B cell (primary cell): Measurements from ENCODE around the gene GPX3. TPM values are rescaled to one million over a fixed set of nuclear protein-coding genes. Genes with fewer than 3 reads are reported as not detected.
A peak's percentile ranks its signal among the peaks of the same experiment; 100 is the strongest.

Source experiments
- ATAC-seq: fragments of 200-7000 bp; cut with Tn5 transposase; one replicate; pipeline ENCODE4 v1.10.0; 2021; ENCODE audit warnings: low read depth, mild to moderate bottlenecking, moderate number of reproducible peaks, moderate library complexity
- CTCF ChIA-PET: fragments of 350-600 bp; sonication (Branson Sonifier 250); formaldehyde crosslinking; loops from one replicate; lab custom pipeline; 2021; ENCODE audit warnings: antibody characterized with exemption, inconsistent platforms; lab: Charles Lee
- POLR2A ChIA-PET: fragments of 350-600 bp; sonication (Branson Sonifier 250); formaldehyde crosslinking; loops from one replicate; lab custom pipeline; 2021; ENCODE audit warnings: antibody characterized with exemption; lab: Charles Lee
- DNase-seq: peaks from one replicate; pipeline ENCODE4 v3.0.0; 2013
- H2AFZ ChIP-seq: 2 replicates; pipeline ENCODE4 v1.6.1; 2012; ENCODE audit warnings: mild to moderate bottlenecking, low read depth, low read length; ENCODE audit not compliant: insufficient read depth, poor library complexity, severe bottlenecking
- H3K27ac ChIP-seq, 2 donors: 1 replicate in 1 of 2; 2 replicates in 1 of 2; pipeline ENCODE4 v1.5.1; 2012 to 2013; ENCODE audit warnings: low read length in 2 of 2, mild to moderate bottlenecking in 2 of 2, moderate library complexity in 1 of 2
- H3K27me3 ChIP-seq, 4 experiments: fragments of 200-600 bp in 1 of 4; sonication (generic) in 1 of 4; replicated peaks in 1 of 4; 1 replicate in 2 of 4; 2 replicates in 2 of 4; pipeline versions ENCODE4 v1.6.1 to v1.7.0; 2013 to 2016; ENCODE audit warnings: low read length in 3 of 4, mild to moderate bottlenecking in 2 of 4, mixed read lengths in 1 of 4, moderate library complexity in 1 of 4; ENCODE audit not compliant: insufficient read depth in 4 of 4, control insufficient read depth in 3 of 4; ENCODE audit errors: control extremely low read depth in 1 of 4
- H3K36me3 ChIP-seq, 2 experiments: replicated peaks in 1 of 2; 1 replicate in 1 of 2; 2 replicates in 1 of 2; pipeline versions ENCODE4 v1.6.1 to v1.7.1; 2013; ENCODE audit warnings: low read length in 1 of 2; ENCODE audit not compliant: insufficient read depth in 2 of 2, control insufficient read depth in 1 of 2; ENCODE audit errors: control extremely low read depth in 1 of 2, extremely low read depth in 1 of 2
- H3K4me1 ChIP-seq, 2 donors: fragments of 200-600 bp in 1 of 2; sonication (generic) in 1 of 2; 1 replicate in 1 of 2; 2 replicates in 1 of 2; pipeline versions ENCODE4 v1.5.1 to v1.6.1; 2013 to 2017; ENCODE audit warnings: low read length in 2 of 2; ENCODE audit not compliant: control insufficient read depth in 2 of 2, insufficient read depth in 2 of 2
- H3K4me2 ChIP-seq: replicated peaks from 2 replicates; pipeline ENCODE3; 2012; ENCODE audit warnings: mild to moderate bottlenecking, low read depth, low read length; ENCODE audit not compliant: poor library complexity, severe bottlenecking
- H3K4me3 ChIP-seq, 5 experiments: fragments of 200-600 bp in 1 of 5; sonication (generic) in 1 of 5; 1 replicate in 3 of 5; 2 replicates in 2 of 5; pipeline versions ENCODE4 v1.5.1 to v1.7.0; 2011 to 2016; ENCODE audit warnings: low read length in 4 of 5, mild to moderate bottlenecking in 4 of 5, low read depth in 2 of 5, control low read depth in 1 of 5, moderate library complexity in 1 of 5; ENCODE audit not compliant: insufficient read depth in 1 of 5; ENCODE audit errors: control extremely low read depth in 1 of 5, extremely low read depth in 1 of 5
- H3K79me2 ChIP-seq: fragments of 200-600 bp; sonication (generic); one replicate; pipeline ENCODE4 v1.6.0; 2016; ENCODE audit warnings: low read length; ENCODE audit not compliant: control insufficient read depth, insufficient read depth
- H3K9ac ChIP-seq: fragments of 200-600 bp; sonication (generic); 2 replicates; pipeline ENCODE4 v1.6.1; 2017; ENCODE audit warnings: mild to moderate bottlenecking, low read length, moderate library complexity
- H3K9me3 ChIP-seq, 3 donors: one replicate each; pipeline versions ENCODE4 v1.6.1 to v1.7.1; 2013; ENCODE audit warnings: low read length in 2 of 3; ENCODE audit not compliant: control insufficient read depth in 2 of 3, insufficient read depth in 1 of 3; ENCODE audit errors: control extremely low read depth in 1 of 3
- H4K20me1 ChIP-seq: 2 replicates; pipeline ENCODE4 v1.6.0; 2012; ENCODE audit warnings: mild to moderate bottlenecking, low read length; ENCODE audit not compliant: insufficient read depth, control insufficient read depth, poor library complexity, severe bottlenecking
- H3K27ac Mint-ChIP-seq: one replicate; pipeline ENCODE4 v1.8.0; 2021; ENCODE audit warnings: mixed read lengths
- H3K27me3 Mint-ChIP-seq: one replicate; pipeline ENCODE4 v1.8.0; 2021; ENCODE audit warnings: mixed read lengths
- H3K4me1 Mint-ChIP-seq: one replicate; pipeline ENCODE4 v1.8.0; 2021; ENCODE audit warnings: mixed read lengths
- H3K4me3 Mint-ChIP-seq: one replicate; pipeline ENCODE4 v1.8.0; 2021; ENCODE audit warnings: mixed read lengths
- H3K9me3 Mint-ChIP-seq: one replicate; pipeline ENCODE4 v1.8.0; 2022; ENCODE audit warnings: mixed read lengths; ENCODE audit not compliant: insufficient read depth
- EZH2 ChIP-seq: IDR thresholded peaks from 2 replicates; pipeline ENCODE4 v1.6.1; 2012; ENCODE audit warnings: borderline replicate concordance, low read depth, mild to moderate bottlenecking, moderate library complexity, low read length; ENCODE audit not compliant: insufficient read depth, poor library complexity, severe bottlenecking
- WGBS: methylation state at CpG from one replicate; pipeline ENCODE4 v1.1.5; 2013; ENCODE audit warnings: missing lambda C conversion rate; ENCODE audit not compliant: insufficient coverage; 5-methylcytosine and 5-hydroxymethylcytosine counted together
- intact Hi-C: fragments of 100-400 bp; cut with micrococcal nuclease; formaldehyde crosslinking; loops from one replicate; pipeline ENCODE4 v1.10.0; 2022
- polyA minus RNA-seq: library from RNA; depleted of rRNA, polyadenylated mRNA; stranded (reverse); fragments of >200 nt; gene quantifications from 2 replicates; pipeline ENCODE4 v1.2.3, GENCODE V29; 2012
- polyA plus RNA-seq: library from polyadenylated mRNA; depleted of rRNA; stranded (reverse); fragments of >200 nt; gene quantifications from 2 replicates; pipeline ENCODE4 v1.2.3, GENCODE V29; 2012
- total RNA-seq, 2 donors: library from RNA; stranded (reverse); fragments of 120-200 nt in 1 of 2; gene quantifications; 1 replicate in 1 of 2; 2 replicates in 1 of 2; pipeline versions ENCODE4 v1.2.3 to v1.2.4, GENCODE V29; 2013 to 2022
- TF ChIP-seq, protein P1 (sequence below): fragments of 200-600 bp; IDR thresholded peaks from one replicate; pipeline ENCODE4 v1.8.0; 2022; ENCODE audit warnings: antibody characterized with exemption, mild to moderate bottlenecking

Gene GPX3, protein sequence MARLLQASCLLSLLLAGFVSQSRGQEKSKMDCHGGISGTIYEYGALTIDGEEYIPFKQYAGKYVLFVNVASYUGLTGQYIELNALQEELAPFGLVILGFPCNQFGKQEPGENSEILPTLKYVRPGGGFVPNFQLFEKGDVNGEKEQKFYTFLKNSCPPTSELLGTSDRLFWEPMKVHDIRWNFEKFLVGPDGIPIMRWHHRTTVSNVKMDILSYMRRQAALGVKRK
- total RNA-seq: 0.78 TPM in 1 of 2 replicates, not detected in the other
- 1.1 TPM for total RNA-seq (2013)
- not detected in 2 replicates for polyA plus RNA-seq
- 0.94 TPM in 1 of 2 replicates, not detected in the other for polyA minus RNA-seq

DNA sequence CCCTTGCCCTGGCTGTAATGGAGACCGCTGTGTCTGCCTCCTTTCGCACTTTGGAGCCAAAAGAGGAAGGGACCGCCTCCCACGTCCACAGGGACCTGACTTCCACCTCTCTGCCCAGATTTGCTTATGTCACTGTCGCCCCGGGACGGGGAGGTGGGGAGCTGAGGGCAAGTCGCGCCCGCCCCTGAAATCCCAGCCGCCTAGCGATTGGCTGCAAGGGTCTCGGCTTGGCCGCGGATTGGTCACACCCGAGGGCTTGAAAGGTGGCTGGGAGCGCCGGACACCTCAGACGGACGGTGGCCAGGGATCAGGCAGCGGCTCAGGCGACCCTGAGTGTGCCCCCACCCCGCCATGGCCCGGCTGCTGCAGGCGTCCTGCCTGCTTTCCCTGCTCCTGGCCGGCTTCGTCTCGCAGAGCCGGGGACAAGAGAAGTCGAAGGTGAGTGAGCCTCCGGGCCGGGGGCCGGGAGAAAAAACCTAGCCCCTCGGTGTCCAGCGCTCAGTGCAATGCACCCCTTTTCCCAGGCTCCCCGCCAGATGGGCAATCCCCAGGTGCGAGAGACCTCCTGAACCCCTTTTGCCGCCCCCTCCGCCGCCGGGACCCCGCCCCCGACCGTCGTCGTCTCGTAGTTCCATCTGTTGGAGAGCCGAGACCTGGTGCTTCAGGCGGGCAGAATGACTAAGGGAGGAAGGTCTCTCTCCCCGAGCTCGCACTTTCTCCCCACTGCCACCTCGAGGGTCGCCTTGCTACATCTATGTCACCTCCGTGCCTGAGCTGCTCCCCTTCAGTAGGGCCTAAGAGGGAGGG is at the start of gene GPX3:
Gene GPX3 (plus strand): TSS at position 288 of the 807 bp plus-strand sequence. CDS start 64 bp downstream, at position 352.
- H4K20me1 ChIP-seq: no peaks in the 10 kb centered on the region
- CTCF ChIA-PET: interaction anchor here (0.5 to 1.3 kb wide), 4 partner anchors 10 to 220 kb away, joined by 3 to 4 read pairs (median 3); no protein-coding TSS in a partner anchor
- WGBS: 1% methylated on average over 50 of the region's 54 CpGs
- H3K27ac ChIP-seq: peak within 1 kb of the TSS in 1 of 2 donors; percentile 49
- peaks cover 17% of the 10 kb centered on the region for H3K4me1 Mint-ChIP-seq
- peaks cover 15% of the 10 kb centered on the region in 2 donors for H3K4me1 ChIP-seq
- H3K79me2 ChIP-seq: no peaks in the 10 kb centered on the region
- H3K27me3 ChIP-seq: peaks cover 0 to 5% (median 0%) of the 10 kb centered on the region in 4 experiments
- no peaks in the 10 kb centered on the region for H3K9me3 ChIP-seq
- peak within 1 kb of the TSS; percentile 84 for H3K4me3 Mint-ChIP-seq
- peak within 1 kb of the TSS in 4 of 5 experiments; percentile 42 to 66 (median 56) for H3K4me3 ChIP-seq
- POLR2A ChIA-PET: no interaction called here
- peak within 1 kb of the TSS; percentile 68 for H2AFZ ChIP-seq
- intact Hi-C loops: no loop called here
- peak; percentile 64 for DNase-seq
- peak within 1 kb of the TSS; percentile 54 for H3K27ac Mint-ChIP-seq
- TF ChIP-seq EZH2: no peak
- TF ChIP-seq, protein P1, sequence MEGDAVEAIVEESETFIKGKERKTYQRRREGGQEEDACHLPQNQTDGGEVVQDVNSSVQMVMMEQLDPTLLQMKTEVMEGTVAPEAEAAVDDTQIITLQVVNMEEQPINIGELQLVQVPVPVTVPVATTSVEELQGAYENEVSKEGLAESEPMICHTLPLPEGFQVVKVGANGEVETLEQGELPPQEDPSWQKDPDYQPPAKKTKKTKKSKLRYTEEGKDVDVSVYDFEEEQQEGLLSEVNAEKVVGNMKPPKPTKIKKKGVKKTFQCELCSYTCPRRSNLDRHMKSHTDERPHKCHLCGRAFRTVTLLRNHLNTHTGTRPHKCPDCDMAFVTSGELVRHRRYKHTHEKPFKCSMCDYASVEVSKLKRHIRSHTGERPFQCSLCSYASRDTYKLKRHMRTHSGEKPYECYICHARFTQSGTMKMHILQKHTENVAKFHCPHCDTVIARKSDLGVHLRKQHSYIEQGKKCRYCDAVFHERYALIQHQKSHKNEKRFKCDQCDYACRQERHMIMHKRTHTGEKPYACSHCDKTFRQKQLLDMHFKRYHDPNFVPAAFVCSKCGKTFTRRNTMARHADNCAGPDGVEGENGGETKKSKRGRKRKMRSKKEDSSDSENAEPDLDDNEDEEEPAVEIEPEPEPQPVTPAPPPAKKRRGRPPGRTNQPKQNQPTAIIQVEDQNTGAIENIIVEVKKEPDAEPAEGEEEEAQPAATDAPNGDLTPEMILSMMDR: no peak
- peak within 1 kb of the TSS; percentile 67 for H3K9ac ChIP-seq
- ATAC-seq: peak; percentile 71
- H3K27me3 Mint-ChIP-seq: no peaks in the 10 kb centered on the region
- H3K9me3 Mint-ChIP-seq: no peaks in the 10 kb centered on the region
- peaks cover 0 to 2% of the 10 kb centered on the region in 2 experiments for H3K36me3 ChIP-seq
- peak within 1 kb of the TSS; percentile 93 for H3K4me2 ChIP-seq
